ENCODE data around the gene CDKN3.
"Not testable (repeated sequence)": the region's sequence is repeated elsewhere in the genome, so short reads cannot be mapped to it uniquely, and the experiment has no call there.

DNA sequence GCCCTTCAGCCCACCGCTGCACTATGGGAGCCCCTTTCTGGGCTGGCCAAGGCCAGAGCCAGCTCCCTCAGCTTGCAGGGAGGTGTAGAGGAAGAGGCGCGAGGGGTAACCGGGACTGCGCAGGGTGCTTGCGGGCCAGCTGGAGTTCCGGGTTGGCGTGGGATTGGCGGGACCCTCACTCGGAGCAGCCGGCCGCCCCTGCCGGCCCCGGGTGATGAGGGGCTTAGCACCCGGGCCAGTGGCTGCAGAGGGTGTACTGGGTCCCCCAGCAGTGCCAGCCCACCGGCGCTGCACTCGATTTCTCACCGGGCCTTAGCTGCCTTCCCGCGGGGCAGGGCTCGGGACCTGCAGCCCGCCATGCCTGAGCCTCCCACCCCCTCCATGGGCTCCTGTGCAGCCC, 46.2 kb downstream of the CDKN3 start:
- not testable (repeated sequence) for TF ChIP-seq EZH2 (IDR thresholded peaks at IDR 0.05); SRF (IDR thresholded peaks at IDR 0.05; ENCODE audit: low read depth); POLR2AphosphoS5 (IDR thresholded peaks at IDR 0.05; ENCODE audit: low read depth, low read length); ELF1 (IDR thresholded peaks at IDR 0.05; ENCODE audit: borderline replicate concordance, low read depth); EZH2phosphoT487 (IDR thresholded peaks at IDR 0.05; ENCODE audit: borderline replicate concordance)
- TF ChIP-seq, protein P1, sequence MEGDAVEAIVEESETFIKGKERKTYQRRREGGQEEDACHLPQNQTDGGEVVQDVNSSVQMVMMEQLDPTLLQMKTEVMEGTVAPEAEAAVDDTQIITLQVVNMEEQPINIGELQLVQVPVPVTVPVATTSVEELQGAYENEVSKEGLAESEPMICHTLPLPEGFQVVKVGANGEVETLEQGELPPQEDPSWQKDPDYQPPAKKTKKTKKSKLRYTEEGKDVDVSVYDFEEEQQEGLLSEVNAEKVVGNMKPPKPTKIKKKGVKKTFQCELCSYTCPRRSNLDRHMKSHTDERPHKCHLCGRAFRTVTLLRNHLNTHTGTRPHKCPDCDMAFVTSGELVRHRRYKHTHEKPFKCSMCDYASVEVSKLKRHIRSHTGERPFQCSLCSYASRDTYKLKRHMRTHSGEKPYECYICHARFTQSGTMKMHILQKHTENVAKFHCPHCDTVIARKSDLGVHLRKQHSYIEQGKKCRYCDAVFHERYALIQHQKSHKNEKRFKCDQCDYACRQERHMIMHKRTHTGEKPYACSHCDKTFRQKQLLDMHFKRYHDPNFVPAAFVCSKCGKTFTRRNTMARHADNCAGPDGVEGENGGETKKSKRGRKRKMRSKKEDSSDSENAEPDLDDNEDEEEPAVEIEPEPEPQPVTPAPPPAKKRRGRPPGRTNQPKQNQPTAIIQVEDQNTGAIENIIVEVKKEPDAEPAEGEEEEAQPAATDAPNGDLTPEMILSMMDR (IDR thresholded peaks at IDR 0.05 in 2 of 3, conservative IDR thresholded peaks at IDR 0.05 in 1 of 3; ENCODE audit: borderline replicate concordance in 1 of 3, insufficient read depth in 1 of 3, low read depth in 2 of 3, low read length in 2 of 3) = not testable (repeated sequence)
- TF ChIP-seq, protein P2, sequence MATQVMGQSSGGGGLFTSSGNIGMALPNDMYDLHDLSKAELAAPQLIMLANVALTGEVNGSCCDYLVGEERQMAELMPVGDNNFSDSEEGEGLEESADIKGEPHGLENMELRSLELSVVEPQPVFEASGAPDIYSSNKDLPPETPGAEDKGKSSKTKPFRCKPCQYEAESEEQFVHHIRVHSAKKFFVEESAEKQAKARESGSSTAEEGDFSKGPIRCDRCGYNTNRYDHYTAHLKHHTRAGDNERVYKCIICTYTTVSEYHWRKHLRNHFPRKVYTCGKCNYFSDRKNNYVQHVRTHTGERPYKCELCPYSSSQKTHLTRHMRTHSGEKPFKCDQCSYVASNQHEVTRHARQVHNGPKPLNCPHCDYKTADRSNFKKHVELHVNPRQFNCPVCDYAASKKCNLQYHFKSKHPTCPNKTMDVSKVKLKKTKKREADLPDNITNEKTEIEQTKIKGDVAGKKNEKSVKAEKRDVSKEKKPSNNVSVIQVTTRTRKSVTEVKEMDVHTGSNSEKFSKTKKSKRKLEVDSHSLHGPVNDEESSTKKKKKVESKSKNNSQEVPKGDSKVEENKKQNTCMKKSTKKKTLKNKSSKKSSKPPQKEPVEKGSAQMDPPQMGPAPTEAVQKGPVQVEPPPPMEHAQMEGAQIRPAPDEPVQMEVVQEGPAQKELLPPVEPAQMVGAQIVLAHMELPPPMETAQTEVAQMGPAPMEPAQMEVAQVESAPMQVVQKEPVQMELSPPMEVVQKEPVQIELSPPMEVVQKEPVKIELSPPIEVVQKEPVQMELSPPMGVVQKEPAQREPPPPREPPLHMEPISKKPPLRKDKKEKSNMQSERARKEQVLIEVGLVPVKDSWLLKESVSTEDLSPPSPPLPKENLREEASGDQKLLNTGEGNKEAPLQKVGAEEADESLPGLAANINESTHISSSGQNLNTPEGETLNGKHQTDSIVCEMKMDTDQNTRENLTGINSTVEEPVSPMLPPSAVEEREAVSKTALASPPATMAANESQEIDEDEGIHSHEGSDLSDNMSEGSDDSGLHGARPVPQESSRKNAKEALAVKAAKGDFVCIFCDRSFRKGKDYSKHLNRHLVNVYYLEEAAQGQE (IDR thresholded peaks at IDR 0.05; ENCODE audit: low read depth) = not testable (repeated sequence)
- TF ChIP-seq, protein P3, sequence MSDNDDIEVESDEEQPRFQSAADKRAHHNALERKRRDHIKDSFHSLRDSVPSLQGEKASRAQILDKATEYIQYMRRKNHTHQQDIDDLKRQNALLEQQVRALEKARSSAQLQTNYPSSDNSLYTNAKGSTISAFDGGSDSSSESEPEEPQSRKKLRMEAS (IDR thresholded peaks at IDR 0.05) = not testable (repeated sequence)
- TF ChIP-seq, protein P4, sequence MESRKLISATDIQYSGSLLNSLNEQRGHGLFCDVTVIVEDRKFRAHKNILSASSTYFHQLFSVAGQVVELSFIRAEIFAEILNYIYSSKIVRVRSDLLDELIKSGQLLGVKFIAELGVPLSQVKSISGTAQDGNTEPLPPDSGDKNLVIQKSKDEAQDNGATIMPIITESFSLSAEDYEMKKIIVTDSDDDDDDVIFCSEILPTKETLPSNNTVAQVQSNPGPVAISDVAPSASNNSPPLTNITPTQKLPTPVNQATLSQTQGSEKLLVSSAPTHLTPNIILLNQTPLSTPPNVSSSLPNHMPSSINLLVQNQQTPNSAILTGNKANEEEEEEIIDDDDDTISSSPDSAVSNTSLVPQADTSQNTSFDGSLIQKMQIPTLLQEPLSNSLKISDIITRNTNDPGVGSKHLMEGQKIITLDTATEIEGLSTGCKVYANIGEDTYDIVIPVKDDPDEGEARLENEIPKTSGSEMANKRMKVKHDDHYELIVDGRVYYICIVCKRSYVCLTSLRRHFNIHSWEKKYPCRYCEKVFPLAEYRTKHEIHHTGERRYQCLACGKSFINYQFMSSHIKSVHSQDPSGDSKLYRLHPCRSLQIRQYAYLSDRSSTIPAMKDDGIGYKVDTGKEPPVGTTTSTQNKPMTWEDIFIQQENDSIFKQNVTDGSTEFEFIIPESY (IDR thresholded peaks at IDR 0.05; ENCODE audit: extremely low read depth, insufficient replicate concordance, low read length) = not testable (repeated sequence)
